Esophagus squamous epithelium (tissue), 5 donors: Measurements from ENCODE around the gene CFAP57. TPM values are rescaled to one million over a fixed set of nuclear protein-coding genes. Genes with fewer than 3 reads are reported as not detected.

ENCODE experiments used
- DNase-seq: peaks from one replicate; lab custom pipeline; 2025; lab: John Stamatoyannopoulos, UW
- H3K27ac ChIP-seq, 4 donors: fragments of 200-600 bp; sonication (generic); one replicate each; pipeline ENCODE4 v1.5.1; 2016 to 2019; ENCODE audit warnings: mild to moderate bottlenecking in 1 of 4
- H3K27me3 ChIP-seq, 4 donors: fragments of 200-600 bp; sonication (generic); 1 replicate in 3 of 4; 2 replicates in 1 of 4; pipeline versions ENCODE4 v1.5.1 to v1.6.0; 2017 to 2021; ENCODE audit warnings: antibody characterized with exemption in 1 of 4
- H3K36me3 ChIP-seq, 3 donors: fragments of 200-600 bp; sonication (generic); one replicate each; pipeline ENCODE4 v1.5.1; 2016 to 2019
- H3K4me1 ChIP-seq, 3 donors: fragments of 200-600 bp; sonication (generic); one replicate each; pipeline ENCODE4 v1.5.1; 2017 to 2019
- H3K4me3 ChIP-seq, 4 donors: fragments of 200-600 bp; sonication (generic); 1 replicate in 3 of 4; 2 replicates in 1 of 4; pipeline ENCODE4 v1.5.1; 2016 to 2019; ENCODE audit warnings: mild to moderate bottlenecking in 2 of 4, moderate library complexity in 1 of 4
- H3K9me3 ChIP-seq, 3 donors: fragments of 200-600 bp; sonication (generic); one replicate each; pipeline ENCODE4 v1.5.1; 2016 to 2019
- CTCF ChIP-seq, 6 experiments: fragments of 450-650 bp in 4 of 6; fragments of 200-600 bp in 2 of 6; sonication (generic) in 2 of 6; IDR thresholded peaks; one replicate each; pipeline ENCODE4 v1.5.1; 2016 to 2019; ENCODE audit warnings: antibody characterized with exemption in 6 of 6, mild to moderate bottlenecking in 4 of 6, moderate library complexity in 4 of 6
- POLR2A ChIP-seq, 4 donors: fragments of 450-650 bp; IDR thresholded peaks; one replicate each; pipeline ENCODE4 v1.6.1; 2017; ENCODE audit warnings: antibody characterized with exemption in 4 of 4, mild to moderate bottlenecking in 4 of 4, moderate library complexity in 3 of 4
- WGBS, 2 donors: methylation state at CpG; one replicate each; pipeline ENCODE4 v1.1.5; 2018; 5-methylcytosine and 5-hydroxymethylcytosine counted together
- intact Hi-C: fragments of 100-400 bp; cut with DNase I; formaldehyde crosslinking; loops from one replicate; pipeline ENCODE4 v1.15.0; 2022
- total RNA-seq, 4 donors: library from RNA; depleted of rRNA; stranded (reverse); fragments of >200 nt; gene quantifications; one replicate each; pipeline ENCODE4 v1.1.0, GENCODE V29; 2016
- donor health status: DM: yes; HTN: yes; CAD: no.

Gene CFAP57
- total RNA-seq, 4 donors from 2014 or later, result not detected

- no peak for DNase-seq
- Histone ChIP-seq H3K4me1 (peaks cover 0 to 21% (median 3%) of the 10 kb centered on the region in 3 donors), H3K36me3 (peaks cover 0 to 13% (median 0%) of the 10 kb centered on the region in 3 donors), H3K4me3 (peak overlapping the region; percentile 28 to 63 (median 49)), H3K27me3 (no peaks in the 10 kb centered on the region), H3K9me3 (no peaks in the 10 kb centered on the region), H3K27ac (peak overlapping the region; percentile 11 to 82 (median 72))
- 62 to 64% methylated on average over 9 to 11 of the region's 12 CpGs for WGBS, 2 donors
- intact Hi-C loops, result no loop called here
- TF ChIP-seq CTCF (IDR thresholded peaks at IDR 0.05) (no peak), POLR2A (IDR thresholded peaks at IDR 0.05) (no peak)
These were observed 112.5 kb downstream of the CFAP57 start for GRCh38 chr1:43284546-43285110.

GRCh38 chr1:43285269-43285990 lies 113.3 kb downstream of the CFAP57 start, which contains the start of gene C1orf210:
C1orf210 (minus strand) TSS chr1:43285581; CDS start chr1:43283270, 2,311 bp downstream.
- no peak for DNase-seq
- peak in 5 of 6 experiments; percentile 31 to 72 (median 52) for TF ChIP-seq CTCF (IDR thresholded peaks at IDR 0.05)
- no peak for TF ChIP-seq POLR2A (IDR thresholded peaks at IDR 0.05)
- Histone ChIP-seq H3K27me3 (no peaks in the 10 kb centered on the region), H3K4me3 (peak within 1 kb of the TSS; percentile 28 to 63 (median 49)), H3K36me3 (peaks cover 0 to 11% (median 0%) of the 10 kb centered on the region in 3 donors), H3K4me1 (peaks cover 0 to 21% (median 3%) of the 10 kb centered on the region in 3 donors), H3K9me3 (no peaks in the 10 kb centered on the region), H3K27ac (peak within 1 kb of the TSS; percentile 11 to 82 (median 72))
- intact Hi-C loops, result no loop called here
- 11 to 23% methylated on average over 2 of the region's 19 CpGs for WGBS, 2 donors

GRCh38 chr1:43286115-43286514 lies 114.0 kb downstream of the CFAP57 start:
- TF ChIP-seq POLR2A (IDR thresholded peaks at IDR 0.05), result no peak
- no peak for TF ChIP-seq CTCF (IDR thresholded peaks at IDR 0.05)
- H3K4me1 ChIP-seq, result peaks cover 0 to 21% (median 3%) of the 10 kb centered on the region in 3 donors
- 82 to 86% methylated on average over 4 to 6 of the region's 11 CpGs for WGBS, 2 donors
- no peaks in the 10 kb centered on the region for H3K9me3 ChIP-seq
- peaks cover 0 to 11% (median 0%) of the 10 kb centered on the region in 3 donors for H3K36me3 ChIP-seq
- intact Hi-C loops, result no loop called here
- H3K27ac ChIP-seq, result no peak overlapping the region
- no peak for DNase-seq
- no peak overlapping the region for H3K4me3 ChIP-seq
- no peaks in the 10 kb centered on the region for H3K27me3 ChIP-seq

- no peak overlapping the region for H3K27ac ChIP-seq
- TF ChIP-seq CTCF (IDR thresholded peaks at IDR 0.05) (no peak), POLR2A (IDR thresholded peaks at IDR 0.05) (no peak)
- H3K4me1 ChIP-seq, result peaks cover 0 to 21% (median 3%) of the 10 kb centered on the region in 3 donors
- H3K27me3 ChIP-seq, result no peaks in the 10 kb centered on the region
- WGBS, 2 donors, result 83 to 92% methylated on average over 5 of the region's 5 CpGs
- intact Hi-C loops, result no loop called here
- no peak overlapping the region for H3K4me3 ChIP-seq
- no peak for DNase-seq
- no peaks in the 10 kb centered on the region for H3K9me3 ChIP-seq
- H3K36me3 ChIP-seq, result peaks cover 0 to 10% (median 0%) of the 10 kb centered on the region in 3 donors
These were observed 114.4 kb downstream of the CFAP57 start for GRCh38 chr1:43286533-43286932.
